Hindlimb muscle (tissue), 1 donor: Measurements from ENCODE around the gene YES1. TPM values are rescaled to one million over a fixed set of nuclear protein-coding genes. Genes with fewer than 3 reads are reported as not detected.

Experiments used
- DNase-seq: peaks from one replicate; pipeline ENCODE4 v3.0.0-alpha.2; 2013
- polyA plus RNA-seq: library from polyadenylated mRNA; unstranded; fragments of 120-200 nt; gene quantifications from one replicate; pipeline ENCODE4 v1.2.1, GENCODE V29; 2013; ENCODE audit not compliant: insufficient read length

The YES1 gene
- polyA plus RNA-seq, 1 donor: 44.9 TPM

GRCh38 chr18:681985-682384, 130.1 kb downstream of the YES1 start:
- no peak for DNase-seq

- DNase-seq: no peak
These were observed 131.7 kb downstream of the YES1 start for GRCh38 chr18:680392-680791.

GRCh38 chr18:679516-679915, 132.5 kb downstream of the YES1 start:
- no peak for DNase-seq

- no peak for DNase-seq
These were observed 133.4 kb downstream of the YES1 start for GRCh38 chr18:678482-679182.

DNA sequence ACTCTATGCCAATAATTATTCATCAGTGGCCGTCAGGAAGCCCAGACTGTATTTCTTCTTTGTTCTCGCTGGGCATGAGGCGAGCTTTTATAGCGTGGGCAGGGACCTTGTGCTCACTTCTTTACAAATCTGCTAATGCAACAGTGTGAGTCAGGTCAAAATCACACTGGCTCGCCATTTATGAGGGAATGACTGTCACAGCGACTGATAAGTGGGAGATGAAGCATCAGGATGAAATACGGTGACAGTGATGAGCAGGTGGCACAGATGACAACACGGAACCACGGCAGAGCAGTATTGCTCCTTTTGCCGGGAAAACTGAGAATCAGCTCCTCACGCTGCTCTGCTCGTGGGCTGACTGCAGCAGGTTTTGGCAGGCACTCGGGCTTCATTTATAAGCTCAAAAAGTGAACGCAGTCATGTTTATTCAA, 134.1 kb downstream of the YES1 start:
- DNase-seq: no peak

- no peak for DNase-seq
These were observed 134.9 kb downstream of the YES1 start for GRCh38 chr18:677145-677544.

- no peak for DNase-seq
These were observed 135.3 kb downstream of the YES1 start for GRCh38 chr18:676736-677135.

DNA sequence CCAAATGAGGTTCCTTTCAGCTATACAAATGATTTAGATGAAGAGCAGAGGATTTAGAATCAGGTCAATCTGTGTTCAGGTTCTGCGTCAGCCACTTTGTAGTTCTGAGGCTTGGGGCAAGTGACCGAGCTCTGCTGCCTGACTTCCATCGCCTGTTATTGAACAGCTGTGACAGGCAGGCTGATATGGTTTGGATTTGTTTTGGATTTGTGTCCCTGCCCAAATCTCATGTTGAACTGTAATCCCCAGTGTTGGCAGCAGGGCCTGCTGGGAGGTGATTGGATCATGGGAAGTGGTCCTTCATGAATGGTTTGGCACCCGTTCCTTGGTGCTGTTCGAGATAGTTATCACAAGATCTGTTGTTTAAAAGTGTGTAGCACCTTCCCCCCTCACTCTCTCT, 136.0 kb downstream of the YES1 start:
- DNase-seq: no peak

GRCh38 chr18:675307-675706, 136.7 kb downstream of the YES1 start:
- DNase-seq: no peak

DNA sequence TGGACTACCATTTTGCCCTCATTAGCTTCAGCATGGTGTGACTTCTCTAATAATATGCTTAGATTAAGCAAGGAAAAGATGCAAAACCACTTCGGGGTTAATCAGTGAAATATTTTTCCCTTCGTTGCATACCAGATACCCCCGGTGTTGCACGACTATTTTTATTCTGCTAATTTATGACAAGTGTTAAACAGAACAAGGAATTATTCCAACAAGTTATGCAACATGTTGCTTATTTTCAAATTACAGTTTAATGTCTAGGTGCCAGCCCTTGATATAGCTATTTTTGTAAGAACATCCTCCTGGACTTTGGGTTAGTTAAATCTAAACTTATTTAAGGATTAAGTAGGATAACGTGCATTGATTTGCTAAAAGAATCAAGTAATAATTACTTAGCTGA, 138.3 kb downstream of the YES1 start:
- no peak for DNase-seq

DNA sequence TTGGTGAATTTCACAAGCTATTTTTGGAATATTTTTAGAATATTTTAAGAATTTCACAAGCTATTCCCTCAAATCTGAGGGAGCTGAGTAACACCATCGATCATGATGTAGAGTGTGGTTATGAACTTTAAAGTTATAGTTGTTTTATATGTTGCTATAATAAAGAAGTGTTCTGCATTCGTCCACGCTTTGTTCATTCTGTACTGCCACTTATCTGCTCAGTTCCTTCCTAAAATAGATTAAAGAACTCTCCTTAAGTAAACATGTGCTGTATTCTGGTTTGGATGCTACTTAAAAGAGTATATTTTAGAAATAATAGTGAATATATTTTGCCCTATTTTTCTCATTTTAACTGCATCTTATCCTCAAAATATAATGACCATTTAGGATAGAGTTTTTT, 138.7 kb downstream of the YES1 start:
- DNase-seq: no peak

Other genes with a start within 250 kb of the YES1 start
- gene CETN1, start 231.9 kb downstream of the YES1 start, polyA plus RNA-seq: not detected
- gene CLUL1, start 215.3 kb downstream of the YES1 start, polyA plus RNA-seq: 0.76 TPM
- 45.0 TPM for gene TYMS, start 154.6 kb downstream of the YES1 start, polyA plus RNA-seq
- gene ENOSF1, start 99.6 kb downstream of the YES1 start, polyA plus RNA-seq: 30.8 TPM
- 0.09 TPM for gene ADCYAP1, start 92.6 kb upstream of the YES1 start, polyA plus RNA-seq